Measurements from ENCODE around the gene CACNA1C.

DNA sequence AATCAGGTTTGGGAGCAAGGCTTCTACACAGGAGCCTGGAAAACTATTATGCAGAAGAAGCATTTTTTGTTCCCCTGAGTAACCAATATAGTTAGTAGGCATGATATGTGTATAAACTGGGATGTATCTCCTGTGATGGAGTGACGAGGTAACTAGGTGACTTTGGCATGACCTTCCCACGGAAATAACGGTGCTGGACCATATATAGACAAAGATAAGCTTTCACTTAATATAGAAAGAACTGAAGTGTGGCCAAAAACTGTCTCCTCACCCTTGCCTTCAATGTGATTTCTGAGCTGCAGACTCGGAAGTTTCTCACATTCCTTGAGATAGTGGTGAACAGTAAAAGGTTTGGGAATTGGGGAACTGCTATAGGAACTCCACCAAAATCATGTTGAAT lies 185.3 kb downstream of the CACNA1C start:
- no peak for TF ChIP-seq POLR2A (IDR thresholded peaks at IDR 0.05)
- TF ChIP-seq, protein P1, sequence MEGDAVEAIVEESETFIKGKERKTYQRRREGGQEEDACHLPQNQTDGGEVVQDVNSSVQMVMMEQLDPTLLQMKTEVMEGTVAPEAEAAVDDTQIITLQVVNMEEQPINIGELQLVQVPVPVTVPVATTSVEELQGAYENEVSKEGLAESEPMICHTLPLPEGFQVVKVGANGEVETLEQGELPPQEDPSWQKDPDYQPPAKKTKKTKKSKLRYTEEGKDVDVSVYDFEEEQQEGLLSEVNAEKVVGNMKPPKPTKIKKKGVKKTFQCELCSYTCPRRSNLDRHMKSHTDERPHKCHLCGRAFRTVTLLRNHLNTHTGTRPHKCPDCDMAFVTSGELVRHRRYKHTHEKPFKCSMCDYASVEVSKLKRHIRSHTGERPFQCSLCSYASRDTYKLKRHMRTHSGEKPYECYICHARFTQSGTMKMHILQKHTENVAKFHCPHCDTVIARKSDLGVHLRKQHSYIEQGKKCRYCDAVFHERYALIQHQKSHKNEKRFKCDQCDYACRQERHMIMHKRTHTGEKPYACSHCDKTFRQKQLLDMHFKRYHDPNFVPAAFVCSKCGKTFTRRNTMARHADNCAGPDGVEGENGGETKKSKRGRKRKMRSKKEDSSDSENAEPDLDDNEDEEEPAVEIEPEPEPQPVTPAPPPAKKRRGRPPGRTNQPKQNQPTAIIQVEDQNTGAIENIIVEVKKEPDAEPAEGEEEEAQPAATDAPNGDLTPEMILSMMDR (IDR thresholded peaks at IDR 0.05), result no peak

Data from esophagus squamous epithelium (tissue), 4 donors.